ENCODE measurements around the gene TMEM132C.

DNA sequence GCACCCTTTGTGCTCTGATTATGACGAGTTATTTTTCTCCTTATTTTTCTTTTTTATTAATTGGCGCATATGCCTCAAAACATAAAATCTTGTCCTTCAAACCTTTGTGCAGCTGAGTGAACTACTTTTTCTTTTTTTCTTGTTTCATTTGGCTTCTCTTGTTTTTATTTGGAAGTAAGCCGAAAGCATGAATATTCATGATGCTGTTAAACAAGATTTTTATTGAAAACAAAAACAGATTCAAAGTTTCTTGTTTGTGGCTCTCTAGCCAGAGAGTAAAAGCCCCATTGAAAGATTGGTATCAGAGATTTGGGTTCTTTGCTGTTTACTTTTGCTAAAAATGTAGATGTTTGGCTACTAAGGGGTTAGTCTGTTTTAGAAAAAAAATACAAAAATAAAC is 183.8 kb downstream of the TMEM132C start:
- TF ChIP-seq ESRRA (CRISPR knock-in tag; IDR thresholded peaks at IDR 0.05; ENCODE audit: borderline replicate concordance) (no peak), JUN (CRISPR knock-in tag; IDR thresholded peaks at IDR 0.05) (no peak), CREB1 (CRISPR knock-in tag; IDR thresholded peaks at IDR 0.05) (no peak), ZNF138 (CRISPR knock-in tag; conservative IDR thresholded peaks at IDR 0.05) (no peak), ZNF232 (CRISPR knock-in tag; IDR thresholded peaks at IDR 0.05) (no peak), ZNF423 (CRISPR knock-in tag; IDR thresholded peaks at IDR 0.05) (no peak)
- TF ChIP-seq, protein P1, sequence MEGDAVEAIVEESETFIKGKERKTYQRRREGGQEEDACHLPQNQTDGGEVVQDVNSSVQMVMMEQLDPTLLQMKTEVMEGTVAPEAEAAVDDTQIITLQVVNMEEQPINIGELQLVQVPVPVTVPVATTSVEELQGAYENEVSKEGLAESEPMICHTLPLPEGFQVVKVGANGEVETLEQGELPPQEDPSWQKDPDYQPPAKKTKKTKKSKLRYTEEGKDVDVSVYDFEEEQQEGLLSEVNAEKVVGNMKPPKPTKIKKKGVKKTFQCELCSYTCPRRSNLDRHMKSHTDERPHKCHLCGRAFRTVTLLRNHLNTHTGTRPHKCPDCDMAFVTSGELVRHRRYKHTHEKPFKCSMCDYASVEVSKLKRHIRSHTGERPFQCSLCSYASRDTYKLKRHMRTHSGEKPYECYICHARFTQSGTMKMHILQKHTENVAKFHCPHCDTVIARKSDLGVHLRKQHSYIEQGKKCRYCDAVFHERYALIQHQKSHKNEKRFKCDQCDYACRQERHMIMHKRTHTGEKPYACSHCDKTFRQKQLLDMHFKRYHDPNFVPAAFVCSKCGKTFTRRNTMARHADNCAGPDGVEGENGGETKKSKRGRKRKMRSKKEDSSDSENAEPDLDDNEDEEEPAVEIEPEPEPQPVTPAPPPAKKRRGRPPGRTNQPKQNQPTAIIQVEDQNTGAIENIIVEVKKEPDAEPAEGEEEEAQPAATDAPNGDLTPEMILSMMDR (IDR thresholded peaks at IDR 0.05), result no peak
- TF ChIP-seq, protein P2, sequence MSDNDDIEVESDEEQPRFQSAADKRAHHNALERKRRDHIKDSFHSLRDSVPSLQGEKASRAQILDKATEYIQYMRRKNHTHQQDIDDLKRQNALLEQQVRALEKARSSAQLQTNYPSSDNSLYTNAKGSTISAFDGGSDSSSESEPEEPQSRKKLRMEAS (CRISPR knock-in tag; IDR thresholded peaks at IDR 0.05), result no peak
- TF ChIP-seq, protein P3, sequence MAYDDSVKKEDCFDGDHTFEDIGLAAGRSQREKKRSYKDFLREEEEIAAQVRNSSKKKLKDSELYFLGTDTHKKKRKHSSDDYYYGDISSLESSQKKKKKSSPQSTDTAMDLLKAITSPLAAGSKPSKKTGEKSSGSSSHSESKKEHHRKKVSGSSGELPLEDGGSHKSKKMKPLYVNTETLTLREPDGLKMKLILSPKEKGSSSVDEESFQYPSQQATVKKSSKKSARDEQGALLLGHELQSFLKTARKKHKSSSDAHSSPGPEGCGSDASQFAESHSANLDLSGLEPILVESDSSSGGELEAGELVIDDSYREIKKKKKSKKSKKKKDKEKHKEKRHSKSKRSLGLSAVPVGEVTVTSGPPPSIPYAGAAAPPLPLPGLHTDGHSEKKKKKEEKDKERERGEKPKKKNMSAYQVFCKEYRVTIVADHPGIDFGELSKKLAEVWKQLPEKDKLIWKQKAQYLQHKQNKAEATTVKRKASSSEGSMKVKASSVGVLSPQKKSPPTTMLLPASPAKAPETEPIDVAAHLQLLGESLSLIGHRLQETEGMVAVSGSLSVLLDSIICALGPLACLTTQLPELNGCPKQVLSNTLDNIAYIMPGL (CRISPR knock-in tag; IDR thresholded peaks at IDR 0.05), result no peak
- TF ChIP-seq, protein P4, sequence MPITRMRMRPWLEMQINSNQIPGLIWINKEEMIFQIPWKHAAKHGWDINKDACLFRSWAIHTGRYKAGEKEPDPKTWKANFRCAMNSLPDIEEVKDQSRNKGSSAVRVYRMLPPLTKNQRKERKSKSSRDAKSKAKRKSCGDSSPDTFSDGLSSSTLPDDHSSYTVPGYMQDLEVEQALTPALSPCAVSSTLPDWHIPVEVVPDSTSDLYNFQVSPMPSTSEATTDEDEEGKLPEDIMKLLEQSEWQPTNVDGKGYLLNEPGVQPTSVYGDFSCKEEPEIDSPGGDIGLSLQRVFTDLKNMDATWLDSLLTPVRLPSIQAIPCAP (CRISPR knock-in tag; IDR thresholded peaks at IDR 0.05), result no peak
- TF ChIP-seq, protein P5, sequence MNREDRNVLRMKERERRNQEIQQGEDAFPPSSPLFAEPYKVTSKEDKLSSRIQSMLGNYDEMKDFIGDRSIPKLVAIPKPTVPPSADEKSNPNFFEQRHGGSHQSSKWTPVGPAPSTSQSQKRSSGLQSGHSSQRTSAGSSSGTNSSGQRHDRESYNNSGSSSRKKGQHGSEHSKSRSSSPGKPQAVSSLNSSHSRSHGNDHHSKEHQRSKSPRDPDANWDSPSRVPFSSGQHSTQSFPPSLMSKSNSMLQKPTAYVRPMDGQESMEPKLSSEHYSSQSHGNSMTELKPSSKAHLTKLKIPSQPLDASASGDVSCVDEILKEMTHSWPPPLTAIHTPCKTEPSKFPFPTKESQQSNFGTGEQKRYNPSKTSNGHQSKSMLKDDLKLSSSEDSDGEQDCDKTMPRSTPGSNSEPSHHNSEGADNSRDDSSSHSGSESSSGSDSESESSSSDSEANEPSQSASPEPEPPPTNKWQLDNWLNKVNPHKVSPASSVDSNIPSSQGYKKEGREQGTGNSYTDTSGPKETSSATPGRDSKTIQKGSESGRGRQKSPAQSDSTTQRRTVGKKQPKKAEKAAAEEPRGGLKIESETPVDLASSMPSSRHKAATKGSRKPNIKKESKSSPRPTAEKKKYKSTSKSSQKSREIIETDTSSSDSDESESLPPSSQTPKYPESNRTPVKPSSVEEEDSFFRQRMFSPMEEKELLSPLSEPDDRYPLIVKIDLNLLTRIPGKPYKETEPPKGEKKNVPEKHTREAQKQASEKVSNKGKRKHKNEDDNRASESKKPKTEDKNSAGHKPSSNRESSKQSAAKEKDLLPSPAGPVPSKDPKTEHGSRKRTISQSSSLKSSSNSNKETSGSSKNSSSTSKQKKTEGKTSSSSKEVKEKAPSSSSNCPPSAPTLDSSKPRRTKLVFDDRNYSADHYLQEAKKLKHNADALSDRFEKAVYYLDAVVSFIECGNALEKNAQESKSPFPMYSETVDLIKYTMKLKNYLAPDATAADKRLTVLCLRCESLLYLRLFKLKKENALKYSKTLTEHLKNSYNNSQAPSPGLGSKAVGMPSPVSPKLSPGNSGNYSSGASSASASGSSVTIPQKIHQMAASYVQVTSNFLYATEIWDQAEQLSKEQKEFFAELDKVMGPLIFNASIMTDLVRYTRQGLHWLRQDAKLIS (CRISPR knock-in tag; IDR thresholded peaks at IDR 0.05; ENCODE audit: borderline replicate concordance), result no peak

Measured in WTC11 (cell line).